Measurements from ENCODE around the gene FGF6. TPM values are rescaled to one million over a fixed set of nuclear protein-coding genes. Genes with fewer than 3 reads are reported as not detected.

FGF6 gene
- total and polyA plus RNA-seq, 2 of the 13 experiments (the other 11 are each of a cell fraction or from before 2014, with no cell fraction given), result not detected

DNA sequence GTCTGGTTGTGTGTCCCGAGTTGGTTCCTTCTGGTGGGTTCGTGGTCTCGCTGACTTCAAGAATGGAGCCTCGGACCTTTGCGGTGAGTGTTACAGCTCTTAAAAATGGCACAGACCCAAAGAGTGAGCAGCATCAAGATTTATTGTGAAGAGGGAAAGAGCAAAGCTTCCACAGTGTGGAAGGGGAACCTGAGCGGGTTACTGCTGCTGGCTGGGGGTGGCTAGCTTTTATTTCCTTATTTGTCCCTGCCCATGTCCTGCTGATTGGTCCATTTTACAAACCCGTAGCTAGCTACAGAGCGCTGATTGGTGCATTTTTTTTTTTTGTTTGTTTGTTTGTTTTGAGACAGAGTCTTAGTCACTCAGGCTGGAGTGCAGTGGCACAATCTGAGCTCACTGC lies 29.3 kb downstream of the FGF6 start:
- no peak overlapping the region for H3K9ac ChIP-seq (ENCODE audit: insufficient read depth, low read depth, low read length)
- H3K27ac ChIP-seq (ENCODE audit: extremely low read length, insufficient read depth, low read length), result no peak overlapping the region
- intact Hi-C loops (cut with micrococcal nuclease; ENCODE audit: unreplicated experiment) (no loop called here), in situ Hi-C loops (cut with HindIII; ENCODE audit: extremely low pct_ligation_motif_present, low pct_unique_long_range_greater_than_20kb) (loop anchor here (5.0 to 10.0 kb wide), 2 partner anchors 106 to 111 kb away; no protein-coding TSS in a partner anchor)
- no peak overlapping the region for H3K4me2 ChIP-seq (ENCODE audit: low read depth, low read length)
- no peak for DNase-seq (ENCODE audit: low spot score)
- peaks cover 2 to 47% of the 10 kb centered on the region in 2 experiments; a peak in 4 of 5 replicates for H3K27me3 ChIP-seq (ENCODE audit: control insufficient read depth in 1 of 2, insufficient read depth in 2 of 2, low read length in 2 of 2)
- no peaks in the 10 kb centered on the region for H3K36me3 ChIP-seq (replicated peaks in 1 of 2; ENCODE audit: control insufficient read depth in 1 of 2, insufficient read depth in 2 of 2, low read length in 2 of 2)
- 23% methylated on average over 8 of the region's 8 CpGs for WGBS (ENCODE audit: low lambda C conversion rate)
- no peak overlapping the region for H2AFZ ChIP-seq (ENCODE audit: low read length)
- H3K4me1 ChIP-seq (ENCODE audit: insufficient read depth, low read length), result no peaks in the 10 kb centered on the region
- no peaks in the 10 kb centered on the region for H4K20me1 ChIP-seq (ENCODE audit: insufficient read depth, low read length)
- no peaks in the 10 kb centered on the region for H3K9me3 ChIP-seq (ENCODE audit: low read length)
- no peak for ATAC-seq
- H3K4me3 ChIP-seq (replicated peaks in 1 of 3; ENCODE audit: insufficient read depth in 1 of 3, low read depth in 2 of 3, low read length in 3 of 3), result no peak overlapping the region
- no peak for FAIRE-seq
- H3K79me2 ChIP-seq (ENCODE audit: insufficient read depth, low read length), result no peaks in the 10 kb centered on the region
- BruUV-seq (replicated peaks), result no TSS peak
- CTCF ChIA-PET (ENCODE audit: low intra/inter-chr PET ratio, low total read pairs), result no interaction called here
- POLR2A ChIA-PET, result no interaction called here
- TF ChIP-seq ZNF329 (CRISPR knock-in tag; IDR thresholded peaks at IDR 0.05; ENCODE audit: low read depth) (no peak), ZNF136 (CRISPR knock-in tag; IDR thresholded peaks at IDR 0.05; ENCODE audit: low read depth) (no peak)

DNA sequence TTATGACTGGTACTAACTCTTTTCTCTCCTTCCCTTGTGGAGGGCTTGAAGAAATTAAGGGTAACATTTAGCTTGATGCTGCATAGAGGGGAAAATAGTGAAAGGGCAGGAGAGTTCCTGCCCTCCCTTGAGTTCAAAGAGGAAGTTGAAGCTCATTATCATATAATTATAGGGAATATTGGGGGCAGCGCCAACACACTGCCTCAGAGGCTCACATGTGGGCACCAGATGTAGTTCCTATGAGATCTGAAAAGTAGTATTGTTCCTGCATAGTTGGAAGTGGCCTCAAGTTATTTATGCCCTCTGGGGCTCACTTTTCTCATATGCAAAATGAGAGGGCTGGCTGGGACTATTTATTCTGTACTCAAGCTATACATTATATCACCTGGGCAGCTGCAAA lies 33.1 kb downstream of the FGF6 start:
- in situ Hi-C loops (cut with HindIII; ENCODE audit: extremely low pct_ligation_motif_present, low pct_unique_long_range_greater_than_20kb), result loop anchor here (10.0 kb wide), 1 partner anchor 108 kb away; no protein-coding TSS in a partner anchor
- CTCF ChIA-PET (ENCODE audit: low intra/inter-chr PET ratio, low total read pairs), result no interaction called here
- no peak overlapping the region for H3K4me2 ChIP-seq (ENCODE audit: low read depth, low read length)
- H3K36me3 ChIP-seq (replicated peaks in 1 of 2; ENCODE audit: control insufficient read depth in 1 of 2, insufficient read depth in 2 of 2, low read length in 2 of 2), result no peaks in the 10 kb centered on the region
- 30% methylated on average over 1 of the region's 1 CpG for WGBS (ENCODE audit: low lambda C conversion rate)
- FAIRE-seq (no peak), ATAC-seq (no peak), DNase-seq (ENCODE audit: low spot score) (no peak)
- no peak overlapping the region for H3K4me3 ChIP-seq (replicated peaks in 1 of 3; ENCODE audit: insufficient read depth in 1 of 3, low read depth in 2 of 3, low read length in 3 of 3)
- peaks cover 2 to 52% of the 10 kb centered on the region in 2 experiments; a peak in 4 of 5 replicates for H3K27me3 ChIP-seq (ENCODE audit: control insufficient read depth in 1 of 2, insufficient read depth in 2 of 2, low read length in 2 of 2)
- H3K9me3 ChIP-seq (ENCODE audit: low read length), result no peaks in the 10 kb centered on the region
- H3K4me1 ChIP-seq (ENCODE audit: insufficient read depth, low read length), result no peaks in the 10 kb centered on the region
- H3K27ac ChIP-seq (ENCODE audit: extremely low read length, insufficient read depth, low read length), result no peak overlapping the region
- POLR2A ChIA-PET, result no interaction called here
- H4K20me1 ChIP-seq (ENCODE audit: insufficient read depth, low read length), result no peaks in the 10 kb centered on the region
- no TSS peak for BruUV-seq (replicated peaks)
- H3K9ac ChIP-seq (ENCODE audit: insufficient read depth, low read depth, low read length), result no peak overlapping the region
- H2AFZ ChIP-seq (ENCODE audit: low read length), result no peak overlapping the region
- intact Hi-C loops (cut with micrococcal nuclease; ENCODE audit: unreplicated experiment), result no loop called here
- H3K79me2 ChIP-seq (ENCODE audit: insufficient read depth, low read length), result no peaks in the 10 kb centered on the region
- TF ChIP-seq, protein P1, sequence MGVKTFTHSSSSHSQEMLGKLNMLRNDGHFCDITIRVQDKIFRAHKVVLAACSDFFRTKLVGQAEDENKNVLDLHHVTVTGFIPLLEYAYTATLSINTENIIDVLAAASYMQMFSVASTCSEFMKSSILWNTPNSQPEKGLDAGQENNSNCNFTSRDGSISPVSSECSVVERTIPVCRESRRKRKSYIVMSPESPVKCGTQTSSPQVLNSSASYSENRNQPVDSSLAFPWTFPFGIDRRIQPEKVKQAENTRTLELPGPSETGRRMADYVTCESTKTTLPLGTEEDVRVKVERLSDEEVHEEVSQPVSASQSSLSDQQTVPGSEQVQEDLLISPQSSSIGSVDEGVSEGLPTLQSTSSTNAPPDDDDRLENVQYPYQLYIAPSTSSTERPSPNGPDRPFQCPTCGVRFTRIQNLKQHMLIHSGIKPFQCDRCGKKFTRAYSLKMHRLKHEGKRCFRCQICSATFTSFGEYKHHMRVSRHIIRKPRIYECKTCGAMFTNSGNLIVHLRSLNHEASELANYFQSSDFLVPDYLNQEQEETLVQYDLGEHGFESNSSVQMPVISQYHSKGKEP (CRISPR knock-in tag; IDR thresholded peaks at IDR 0.05), result no peak
- TF ChIP-seq MAF1 (CRISPR knock-in tag; IDR thresholded peaks at IDR 0.05; ENCODE audit: borderline replicate concordance) (no peak), IRF9 (CRISPR knock-in tag; IDR thresholded peaks at IDR 0.05; ENCODE audit: borderline replicate concordance) (no peak), RBM39 (IDR thresholded peaks at IDR 0.05; ENCODE audit: low read depth, low read length, poor library complexity, severe bottlenecking) (no peak), CAMTA2 (CRISPR knock-in tag; IDR thresholded peaks at IDR 0.05; ENCODE audit: borderline replicate concordance) (no peak)
- TF ChIP-seq, protein P2, sequence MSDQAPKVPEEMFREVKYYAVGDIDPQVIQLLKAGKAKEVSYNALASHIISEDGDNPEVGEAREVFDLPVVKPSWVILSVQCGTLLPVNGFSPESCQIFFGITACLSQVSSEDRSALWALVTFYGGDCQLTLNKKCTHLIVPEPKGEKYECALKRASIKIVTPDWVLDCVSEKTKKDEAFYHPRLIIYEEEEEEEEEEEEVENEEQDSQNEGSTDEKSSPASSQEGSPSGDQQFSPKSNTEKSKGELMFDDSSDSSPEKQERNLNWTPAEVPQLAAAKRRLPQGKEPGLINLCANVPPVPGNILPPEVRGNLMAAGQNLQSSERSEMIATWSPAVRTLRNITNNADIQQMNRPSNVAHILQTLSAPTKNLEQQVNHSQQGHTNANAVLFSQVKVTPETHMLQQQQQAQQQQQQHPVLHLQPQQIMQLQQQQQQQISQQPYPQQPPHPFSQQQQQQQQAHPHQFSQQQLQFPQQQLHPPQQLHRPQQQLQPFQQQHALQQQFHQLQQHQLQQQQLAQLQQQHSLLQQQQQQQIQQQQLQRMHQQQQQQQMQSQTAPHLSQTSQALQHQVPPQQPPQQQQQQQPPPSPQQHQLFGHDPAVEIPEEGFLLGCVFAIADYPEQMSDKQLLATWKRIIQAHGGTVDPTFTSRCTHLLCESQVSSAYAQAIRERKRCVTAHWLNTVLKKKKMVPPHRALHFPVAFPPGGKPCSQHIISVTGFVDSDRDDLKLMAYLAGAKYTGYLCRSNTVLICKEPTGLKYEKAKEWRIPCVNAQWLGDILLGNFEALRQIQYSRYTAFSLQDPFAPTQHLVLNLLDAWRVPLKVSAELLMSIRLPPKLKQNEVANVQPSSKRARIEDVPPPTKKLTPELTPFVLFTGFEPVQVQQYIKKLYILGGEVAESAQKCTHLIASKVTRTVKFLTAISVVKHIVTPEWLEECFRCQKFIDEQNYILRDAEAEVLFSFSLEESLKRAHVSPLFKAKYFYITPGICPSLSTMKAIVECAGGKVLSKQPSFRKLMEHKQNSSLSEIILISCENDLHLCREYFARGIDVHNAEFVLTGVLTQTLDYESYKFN (CRISPR knock-in tag; conservative IDR thresholded peaks at IDR 0.05), result no peak
- TF ChIP-seq, protein P3, sequence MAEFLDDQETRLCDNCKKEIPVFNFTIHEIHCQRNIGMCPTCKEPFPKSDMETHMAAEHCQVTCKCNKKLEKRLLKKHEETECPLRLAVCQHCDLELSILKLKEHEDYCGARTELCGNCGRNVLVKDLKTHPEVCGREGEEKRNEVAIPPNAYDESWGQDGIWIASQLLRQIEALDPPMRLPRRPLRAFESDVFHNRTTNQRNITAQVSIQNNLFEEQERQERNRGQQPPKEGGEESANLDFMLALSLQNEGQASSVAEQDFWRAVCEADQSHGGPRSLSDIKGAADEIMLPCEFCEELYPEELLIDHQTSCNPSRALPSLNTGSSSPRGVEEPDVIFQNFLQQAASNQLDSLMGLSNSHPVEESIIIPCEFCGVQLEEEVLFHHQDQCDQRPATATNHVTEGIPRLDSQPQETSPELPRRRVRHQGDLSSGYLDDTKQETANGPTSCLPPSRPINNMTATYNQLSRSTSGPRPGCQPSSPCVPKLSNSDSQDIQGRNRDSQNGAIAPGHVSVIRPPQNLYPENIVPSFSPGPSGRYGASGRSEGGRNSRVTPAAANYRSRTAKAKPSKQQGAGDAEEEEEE (CRISPR knock-in tag; IDR thresholded peaks at IDR 0.05; ENCODE audit: borderline replicate concordance), result no peak
